Right lobe of liver (tissue), 4 donors: ENCODE data around the gene UNC13B.

ENCODE experiments used
- CTCF ChIP-seq, 4 donors: fragments of 200-600 bp in 3 of 4; fragments of 450-650 bp in 1 of 4; IDR thresholded peaks; one replicate each; pipeline versions ENCODE4 v1.5.1 to v1.8.0; 2016 to 2022; ENCODE audit warnings: antibody characterized with exemption in 4 of 4, mild to moderate bottlenecking in 2 of 4
- POLR2A ChIP-seq: fragments of 450-650 bp; IDR thresholded peaks from one replicate; pipeline ENCODE4 v1.6.1; 2017; ENCODE audit warnings: antibody characterized with exemption, mild to moderate bottlenecking
- donor health status: DM: no; HTN: no; CAD: no.
- donor health status: DM: no; HTN: no; CAD: no.
- donor health status: DM: no; HTN: yes; CAD: no.

- no peak for TF ChIP-seq CTCF (IDR thresholded peaks at IDR 0.05)
- TF ChIP-seq POLR2A, result no peak
These were observed 235.4 kb downstream of the UNC13B start for GRCh38 chr9:35397216-35397698.
